Natural killer cell (primary cell): ENCODE measurements around the gene ZEB2. TPM values are rescaled to one million over a fixed set of nuclear protein-coding genes. Genes with fewer than 3 reads are reported as not detected.
A peak's percentile ranks its signal among the peaks of the same experiment; 100 is the strongest.

Source experiments
- ATAC-seq, 3 donors: fragments of 150-1000 bp in 2 of 3; fragments of 200-7000 bp in 1 of 3; cut with Tn5 transposase; 1 replicate in 1 of 3; 2 replicates in 2 of 3; pipeline ENCODE4 v1.10.0; 2021; ENCODE audit warnings: mild to moderate bottlenecking in 2 of 3, moderate library complexity in 2 of 3
- DNase-seq, 2 donors: peaks; one replicate each; pipeline versions ENCODE4 v3.0.0 to v3.0.0-alpha.2; 2013 to 2021; ENCODE audit warnings: mixed read lengths in 1 of 2
- H3K27ac ChIP-seq: one replicate; pipeline ENCODE4 v1.5.1; 2013; ENCODE audit warnings: mild to moderate bottlenecking, low read length
- H3K27me3 ChIP-seq: one replicate; pipeline ENCODE4 v1.6.1; 2013; ENCODE audit warnings: low read length; ENCODE audit not compliant: control insufficient read depth, insufficient read depth
- H3K36me3 ChIP-seq: one replicate; pipeline ENCODE4 v1.6.1; 2013; ENCODE audit warnings: low read length; ENCODE audit not compliant: control insufficient read depth, insufficient read depth
- H3K4me1 ChIP-seq: one replicate; pipeline ENCODE4 v1.6.1; 2013; ENCODE audit warnings: low read length; ENCODE audit not compliant: control insufficient read depth, insufficient read depth
- H3K4me3 ChIP-seq: one replicate; pipeline ENCODE4 v1.5.1; 2013; ENCODE audit warnings: low read length
- H3K9me3 ChIP-seq: one replicate; pipeline ENCODE4 v1.6.1; 2013; ENCODE audit warnings: low read length; ENCODE audit not compliant: control insufficient read depth, insufficient read depth
- H3K27ac Mint-ChIP-seq, 2 donors: one replicate each; pipeline ENCODE4 v1.8.0; 2022; ENCODE audit warnings: mild to moderate bottlenecking in 2 of 2, mixed read lengths in 2 of 2, moderate library complexity in 1 of 2
- H3K27me3 Mint-ChIP-seq, 2 donors: one replicate each; pipeline ENCODE4 v1.8.0; 2022; ENCODE audit warnings: low read depth in 2 of 2, mixed read lengths in 2 of 2
- H3K36me3 Mint-ChIP-seq: one replicate; pipeline ENCODE4 v1.8.0; 2022; ENCODE audit warnings: mixed read lengths
- H3K4me1 Mint-ChIP-seq, 2 donors: one replicate each; pipeline ENCODE4 v1.8.0; 2022; ENCODE audit warnings: mixed read lengths in 2 of 2
- H3K4me3 Mint-ChIP-seq: one replicate; pipeline ENCODE4 v1.8.0; 2022; ENCODE audit warnings: mild to moderate bottlenecking, moderate library complexity, mixed read lengths
- H3K9me3 Mint-ChIP-seq, 2 donors: one replicate each; pipeline ENCODE4 v1.8.0; 2022; ENCODE audit warnings: mixed read lengths in 2 of 2
- WGBS: methylation state at CpG from one replicate; pipeline ENCODE4 v1.1.7; 2013; ENCODE audit warnings: missing lambda C conversion rate; ENCODE audit not compliant: insufficient coverage; 5-methylcytosine and 5-hydroxymethylcytosine counted together
- intact Hi-C: fragments of 100-400 bp; cut with micrococcal nuclease; formaldehyde crosslinking; loops from one replicate; pipeline ENCODE4 v1.14.2; 2022
- total RNA-seq, 4 donors: library from RNA; stranded (reverse); fragments of 120-200 nt in 1 of 4; gene quantifications; one replicate each; pipeline versions ENCODE4 v1.2.3 to v1.2.4, GENCODE V29; 2013 to 2022
- TF ChIP-seq, protein P1 (sequence below): fragments of 200-600 bp; IDR thresholded peaks from one replicate; pipeline ENCODE4 v1.8.0; 2022; ENCODE audit warnings: antibody characterized with exemption

ZEB2 gene
- total RNA-seq, 3 donors from 2014 or later (not counting 1 experiment from before 2014, with no cell fraction given) = 718 to 1,143 (median 944) TPM

DNA sequence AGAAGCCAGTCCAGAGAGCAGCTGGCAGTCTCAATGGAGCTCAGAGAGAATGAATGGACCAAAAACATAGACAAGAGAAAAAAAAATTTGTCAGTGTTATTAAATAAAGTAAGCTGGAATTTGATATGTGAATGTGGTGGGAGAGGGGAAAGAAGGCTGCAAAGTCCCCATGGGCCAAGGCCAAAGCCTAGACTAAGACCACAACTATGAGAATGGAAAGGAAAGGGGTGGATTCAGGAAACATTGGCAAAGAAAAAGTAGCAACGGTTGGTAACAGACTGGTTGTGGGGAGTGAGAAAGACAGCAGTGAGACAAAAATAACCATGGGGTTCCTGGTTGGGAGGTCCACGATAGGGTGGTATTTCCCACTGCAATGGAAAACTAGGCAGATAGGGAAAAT is 47.0 kb downstream of the ZEB2 start:
- WGBS = 20% methylated on average over 2 of the region's 2 CpGs
- no peaks in the 10 kb centered on the region for H3K27me3 Mint-ChIP-seq
- no peaks in the 10 kb centered on the region for H3K9me3 ChIP-seq

GRCh38 chr2:144472046-144472412 is 47.9 kb downstream of the ZEB2 start:
- Mint-ChIP-seq H3K27me3 (no peaks in the 10 kb centered on the region), H3K9me3 (no peaks in the 10 kb centered on the region), H3K36me3 (no peaks in the 10 kb centered on the region), H3K4me3 (no peak overlapping the region), H3K4me1 (peaks cover 37 to 49% of the 10 kb centered on the region in 2 donors), H3K27ac (no peak overlapping the region)
- H3K4me1 ChIP-seq = peaks cover 23% of the 10 kb centered on the region
- TF ChIP-seq, protein P1, sequence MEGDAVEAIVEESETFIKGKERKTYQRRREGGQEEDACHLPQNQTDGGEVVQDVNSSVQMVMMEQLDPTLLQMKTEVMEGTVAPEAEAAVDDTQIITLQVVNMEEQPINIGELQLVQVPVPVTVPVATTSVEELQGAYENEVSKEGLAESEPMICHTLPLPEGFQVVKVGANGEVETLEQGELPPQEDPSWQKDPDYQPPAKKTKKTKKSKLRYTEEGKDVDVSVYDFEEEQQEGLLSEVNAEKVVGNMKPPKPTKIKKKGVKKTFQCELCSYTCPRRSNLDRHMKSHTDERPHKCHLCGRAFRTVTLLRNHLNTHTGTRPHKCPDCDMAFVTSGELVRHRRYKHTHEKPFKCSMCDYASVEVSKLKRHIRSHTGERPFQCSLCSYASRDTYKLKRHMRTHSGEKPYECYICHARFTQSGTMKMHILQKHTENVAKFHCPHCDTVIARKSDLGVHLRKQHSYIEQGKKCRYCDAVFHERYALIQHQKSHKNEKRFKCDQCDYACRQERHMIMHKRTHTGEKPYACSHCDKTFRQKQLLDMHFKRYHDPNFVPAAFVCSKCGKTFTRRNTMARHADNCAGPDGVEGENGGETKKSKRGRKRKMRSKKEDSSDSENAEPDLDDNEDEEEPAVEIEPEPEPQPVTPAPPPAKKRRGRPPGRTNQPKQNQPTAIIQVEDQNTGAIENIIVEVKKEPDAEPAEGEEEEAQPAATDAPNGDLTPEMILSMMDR = no peak
- peaks cover 17% of the 10 kb centered on the region for H3K36me3 ChIP-seq
- ATAC-seq = no peak
- H3K27me3 ChIP-seq = no peaks in the 10 kb centered on the region
- DNase-seq = no peak
- H3K4me3 ChIP-seq = no peak overlapping the region
- intact Hi-C loops = no loop called here
- WGBS = 100% methylated on average over 1 of the region's 2 CpGs
- no peaks in the 10 kb centered on the region for H3K9me3 ChIP-seq
- peak overlapping the region; percentile 72 for H3K27ac ChIP-seq

More for the DNA sequence above, 47.0 kb downstream of the ZEB2 start:
- Histone ChIP-seq H3K36me3 (peaks cover 17% of the 10 kb centered on the region), H3K27ac (peak overlapping the region; percentile 72), H3K4me3 (no peak overlapping the region), H3K27me3 (no peaks in the 10 kb centered on the region), H3K4me1 (peaks cover 29% of the 10 kb centered on the region)
- H3K9me3 Mint-ChIP-seq = no peaks in the 10 kb centered on the region
- H3K4me3 Mint-ChIP-seq = no peak overlapping the region
- TF ChIP-seq, protein P1 = no peak
- H3K36me3 Mint-ChIP-seq = peaks cover 7% of the 10 kb centered on the region
- H3K27ac Mint-ChIP-seq = no peak overlapping the region
- no peak for ATAC-seq
- intact Hi-C loops = no loop called here
- no peak for DNase-seq
- H3K4me1 Mint-ChIP-seq = peaks cover 36 to 49% of the 10 kb centered on the region in 2 donors

DNA sequence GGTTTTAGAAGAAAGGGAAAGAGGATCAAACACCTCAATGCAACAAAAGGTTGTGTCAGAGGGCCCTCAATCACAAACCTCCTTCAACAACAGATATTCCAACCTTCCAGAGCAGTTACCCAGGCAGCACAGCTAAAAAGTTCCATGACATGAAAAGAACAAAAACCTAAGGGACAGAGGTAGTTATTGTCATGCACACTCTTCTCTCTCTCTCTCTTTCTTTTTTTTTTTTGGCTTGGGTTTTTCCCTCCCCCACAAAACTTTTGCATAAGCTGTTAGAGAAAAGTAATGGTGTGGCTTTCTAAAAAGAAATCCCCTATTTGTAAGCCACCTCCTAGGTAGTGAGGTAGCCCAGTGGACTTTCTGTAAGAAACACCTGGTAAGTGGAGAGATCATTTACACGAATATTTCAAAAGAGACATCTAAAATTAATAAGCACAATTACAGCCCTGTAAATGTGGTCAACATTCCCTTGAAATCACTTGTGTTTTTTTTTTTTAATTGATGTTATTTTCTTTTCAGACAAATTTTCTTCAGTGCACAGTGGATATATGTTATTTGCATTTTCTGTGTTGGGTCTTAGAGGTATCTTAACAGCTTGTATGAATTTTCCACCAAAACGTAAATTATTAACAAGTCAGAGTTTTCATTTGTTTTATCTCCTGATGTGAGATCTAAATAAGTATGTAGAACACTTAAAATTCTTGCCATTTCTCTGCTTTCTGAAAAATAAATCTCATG is 48.4 kb downstream of the ZEB2 start:
- Histone ChIP-seq H3K9me3 (no peaks in the 10 kb centered on the region), H3K27ac (peak overlapping the region; percentile 35), H3K36me3 (peaks cover 17% of the 10 kb centered on the region), H3K4me3 (no peak overlapping the region), H3K27me3 (no peaks in the 10 kb centered on the region), H3K4me1 (peaks cover 26% of the 10 kb centered on the region)
- ATAC-seq (peak; percentile 61 to 66 (median 64)), DNase-seq (peak in 1 of 2 donors; percentile 70)
- Mint-ChIP-seq H3K27ac (no peak overlapping the region), H3K4me3 (no peak overlapping the region), H3K36me3 (peaks cover 3% of the 10 kb centered on the region), H3K4me1 (peaks cover 39 to 51% of the 10 kb centered on the region in 2 donors), H3K27me3 (no peaks in the 10 kb centered on the region), H3K9me3 (no peaks in the 10 kb centered on the region)
- no CpG with 5 or more reads among the region's 2 CpGs for WGBS
- intact Hi-C loops = loop anchor here (1.0 kb wide), 1 partner anchor 11 kb away; no protein-coding TSS in a partner anchor
- TF ChIP-seq, protein P1 = no peak
